ENCODE results near the gene GGCT.

GRCh38 chr7:30472784-30473775 is 31.5 kb downstream of the GGCT start:
- TF ChIP-seq FOXP2 (optimal IDR thresholded peaks at IDR 0.05; ENCODE audit: borderline replicate concordance, extremely low read depth, extremely low read length, insufficient read depth), result no peak
- no peak for TF ChIP-seq TAF1 (IDR thresholded peaks at IDR 0.05; ENCODE audit: borderline replicate concordance, insufficient read depth, low read length)
- no peak for TF ChIP-seq POLR2AphosphoS5 (IDR thresholded peaks at IDR 0.05; ENCODE audit: low read depth, low read length)
- no peak for TF ChIP-seq SIN3A (IDR thresholded peaks at IDR 0.05; ENCODE audit: borderline replicate concordance, insufficient read depth, low read length)
- no peak for TF ChIP-seq REST (IDR thresholded peaks at IDR 0.05; ENCODE audit: insufficient read depth in 1 of 2, low read depth in 2 of 2, low read length in 2 of 2)
